H1 (cell line): ENCODE data around the gene C2CD3. TPM values are rescaled to one million over a fixed set of nuclear protein-coding genes. Genes with fewer than 3 reads are reported as not detected.

ENCODE experiments used
- POU5F1 ChIP-seq: IDR thresholded peaks from 2 replicates; pipeline ENCODE4 v1.6.1; 2011; ENCODE audit warnings: low read depth, mild to moderate bottlenecking, low read length, moderate library complexity
- RFX5 ChIP-seq: IDR thresholded peaks from 2 replicates; pipeline ENCODE4 v1.6.1; 2011; ENCODE audit warnings: low read depth, low read length, improper control_type of control experiment, borderline replicate concordance
- polyA plus RNA-seq, 7 experiments: library from polyadenylated mRNA; depleted of rRNA in 3 of 7; stranded (reverse) in 5 of 7; unstranded in 2 of 7; fragments of >200 nt in 5 of 7; fragments of 200-250 nt in 2 of 7; gene quantifications; 1 replicate in 5 of 7; 2 replicates in 1 of 7; 4 replicates in 1 of 7; pipeline versions ENCODE4 v1.2.1 to v1.2.3, GENCODE V29; 2011 to 2013; ENCODE audit warnings: missing spikeins in 2 of 7, mixed read lengths in 2 of 7
- total RNA-seq: library from RNA; stranded (reverse); fragmentation: NEBNext Ultra II Directional; extraction: Animal tissue kit (Norgen Biotek cat#: 25700); gene quantifications from 2 replicates; pipeline ENCODE4 v1.2.1, GENCODE V29; 2021
- TF ChIP-seq, protein P1 (sequence below): fragments of 300-600 bp; sonication (generic); IDR thresholded peaks from 2 replicates; pipeline ENCODE4 v1.7.1; 2012; ENCODE audit warnings: low read length, moderate library complexity, mild to moderate bottlenecking, inconsistent platforms; ENCODE audit not compliant: insufficient replicate concordance

The C2CD3 gene
- total and polyA plus RNA-seq, 2 of the 8 experiments (the other 6 are each of a cell fraction or from before 2014, with no cell fraction given), result 11.0 to 29.1 TPM

DNA sequence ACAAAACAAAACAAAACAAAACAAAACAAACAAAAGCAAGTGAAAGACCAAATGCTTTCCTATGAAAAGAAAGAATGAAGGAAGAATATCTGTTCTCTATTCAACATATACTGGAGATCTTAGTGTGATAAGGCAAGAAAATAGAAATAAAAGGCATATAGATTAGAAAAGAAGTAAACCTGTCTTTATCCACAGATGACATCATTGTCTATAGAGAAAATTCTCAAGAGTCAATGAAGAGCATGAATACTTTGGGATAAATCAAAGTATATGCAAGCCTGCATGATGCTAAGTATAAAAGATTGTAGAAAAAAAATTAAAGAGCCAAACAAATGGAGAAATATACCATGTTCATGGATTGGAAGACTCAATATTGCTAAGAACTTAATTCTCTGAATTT lies 17.6 kb downstream of the C2CD3 start (continued):
- TF ChIP-seq POU5F1, result no peak
- TF ChIP-seq RFX5, result no peak
- TF ChIP-seq, protein P1, sequence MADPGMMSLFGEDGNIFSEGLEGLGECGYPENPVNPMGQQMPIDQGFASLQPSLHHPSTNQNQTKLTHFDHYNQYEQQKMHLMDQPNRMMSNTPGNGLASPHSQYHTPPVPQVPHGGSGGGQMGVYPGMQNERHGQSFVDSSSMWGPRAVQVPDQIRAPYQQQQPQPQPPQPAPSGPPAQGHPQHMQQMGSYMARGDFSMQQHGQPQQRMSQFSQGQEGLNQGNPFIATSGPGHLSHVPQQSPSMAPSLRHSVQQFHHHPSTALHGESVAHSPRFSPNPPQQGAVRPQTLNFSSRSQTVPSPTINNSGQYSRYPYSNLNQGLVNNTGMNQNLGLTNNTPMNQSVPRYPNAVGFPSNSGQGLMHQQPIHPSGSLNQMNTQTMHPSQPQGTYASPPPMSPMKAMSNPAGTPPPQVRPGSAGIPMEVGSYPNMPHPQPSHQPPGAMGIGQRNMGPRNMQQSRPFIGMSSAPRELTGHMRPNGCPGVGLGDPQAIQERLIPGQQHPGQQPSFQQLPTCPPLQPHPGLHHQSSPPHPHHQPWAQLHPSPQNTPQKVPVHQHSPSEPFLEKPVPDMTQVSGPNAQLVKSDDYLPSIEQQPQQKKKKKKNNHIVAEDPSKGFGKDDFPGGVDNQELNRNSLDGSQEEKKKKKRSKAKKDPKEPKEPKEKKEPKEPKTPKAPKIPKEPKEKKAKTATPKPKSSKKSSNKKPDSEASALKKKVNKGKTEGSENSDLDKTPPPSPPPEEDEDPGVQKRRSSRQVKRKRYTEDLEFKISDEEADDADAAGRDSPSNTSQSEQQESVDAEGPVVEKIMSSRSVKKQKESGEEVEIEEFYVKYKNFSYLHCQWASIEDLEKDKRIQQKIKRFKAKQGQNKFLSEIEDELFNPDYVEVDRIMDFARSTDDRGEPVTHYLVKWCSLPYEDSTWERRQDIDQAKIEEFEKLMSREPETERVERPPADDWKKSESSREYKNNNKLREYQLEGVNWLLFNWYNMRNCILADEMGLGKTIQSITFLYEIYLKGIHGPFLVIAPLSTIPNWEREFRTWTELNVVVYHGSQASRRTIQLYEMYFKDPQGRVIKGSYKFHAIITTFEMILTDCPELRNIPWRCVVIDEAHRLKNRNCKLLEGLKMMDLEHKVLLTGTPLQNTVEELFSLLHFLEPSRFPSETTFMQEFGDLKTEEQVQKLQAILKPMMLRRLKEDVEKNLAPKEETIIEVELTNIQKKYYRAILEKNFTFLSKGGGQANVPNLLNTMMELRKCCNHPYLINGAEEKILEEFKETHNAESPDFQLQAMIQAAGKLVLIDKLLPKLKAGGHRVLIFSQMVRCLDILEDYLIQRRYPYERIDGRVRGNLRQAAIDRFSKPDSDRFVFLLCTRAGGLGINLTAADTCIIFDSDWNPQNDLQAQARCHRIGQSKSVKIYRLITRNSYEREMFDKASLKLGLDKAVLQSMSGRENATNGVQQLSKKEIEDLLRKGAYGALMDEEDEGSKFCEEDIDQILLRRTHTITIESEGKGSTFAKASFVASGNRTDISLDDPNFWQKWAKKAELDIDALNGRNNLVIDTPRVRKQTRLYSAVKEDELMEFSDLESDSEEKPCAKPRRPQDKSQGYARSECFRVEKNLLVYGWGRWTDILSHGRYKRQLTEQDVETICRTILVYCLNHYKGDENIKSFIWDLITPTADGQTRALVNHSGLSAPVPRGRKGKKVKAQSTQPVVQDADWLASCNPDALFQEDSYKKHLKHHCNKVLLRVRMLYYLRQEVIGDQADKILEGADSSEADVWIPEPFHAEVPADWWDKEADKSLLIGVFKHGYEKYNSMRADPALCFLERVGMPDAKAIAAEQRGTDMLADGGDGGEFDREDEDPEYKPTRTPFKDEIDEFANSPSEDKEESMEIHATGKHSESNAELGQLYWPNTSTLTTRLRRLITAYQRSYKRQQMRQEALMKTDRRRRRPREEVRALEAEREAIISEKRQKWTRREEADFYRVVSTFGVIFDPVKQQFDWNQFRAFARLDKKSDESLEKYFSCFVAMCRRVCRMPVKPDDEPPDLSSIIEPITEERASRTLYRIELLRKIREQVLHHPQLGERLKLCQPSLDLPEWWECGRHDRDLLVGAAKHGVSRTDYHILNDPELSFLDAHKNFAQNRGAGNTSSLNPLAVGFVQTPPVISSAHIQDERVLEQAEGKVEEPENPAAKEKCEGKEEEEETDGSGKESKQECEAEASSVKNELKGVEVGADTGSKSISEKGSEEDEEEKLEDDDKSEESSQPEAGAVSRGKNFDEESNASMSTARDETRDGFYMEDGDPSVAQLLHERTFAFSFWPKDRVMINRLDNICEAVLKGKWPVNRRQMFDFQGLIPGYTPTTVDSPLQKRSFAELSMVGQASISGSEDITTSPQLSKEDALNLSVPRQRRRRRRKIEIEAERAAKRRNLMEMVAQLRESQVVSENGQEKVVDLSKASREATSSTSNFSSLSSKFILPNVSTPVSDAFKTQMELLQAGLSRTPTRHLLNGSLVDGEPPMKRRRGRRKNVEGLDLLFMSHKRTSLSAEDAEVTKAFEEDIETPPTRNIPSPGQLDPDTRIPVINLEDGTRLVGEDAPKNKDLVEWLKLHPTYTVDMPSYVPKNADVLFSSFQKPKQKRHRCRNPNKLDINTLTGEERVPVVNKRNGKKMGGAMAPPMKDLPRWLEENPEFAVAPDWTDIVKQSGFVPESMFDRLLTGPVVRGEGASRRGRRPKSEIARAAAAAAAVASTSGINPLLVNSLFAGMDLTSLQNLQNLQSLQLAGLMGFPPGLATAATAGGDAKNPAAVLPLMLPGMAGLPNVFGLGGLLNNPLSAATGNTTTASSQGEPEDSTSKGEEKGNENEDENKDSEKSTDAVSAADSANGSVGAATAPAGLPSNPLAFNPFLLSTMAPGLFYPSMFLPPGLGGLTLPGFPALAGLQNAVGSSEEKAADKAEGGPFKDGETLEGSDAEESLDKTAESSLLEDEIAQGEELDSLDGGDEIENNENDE, result no peak
